ENCODE results near the gene MYO1A. TPM values are rescaled to one million over a fixed set of nuclear protein-coding genes. Genes with fewer than 3 reads are reported as not detected.

The MYO1A gene
- total and polyA plus RNA-seq, 10 of the 15 experiments (the other 5 are each of a cell fraction or from before 2014, with no cell fraction given): 0.01 to 0.34 (median 0.15) TPM; not detected in 2

DNA sequence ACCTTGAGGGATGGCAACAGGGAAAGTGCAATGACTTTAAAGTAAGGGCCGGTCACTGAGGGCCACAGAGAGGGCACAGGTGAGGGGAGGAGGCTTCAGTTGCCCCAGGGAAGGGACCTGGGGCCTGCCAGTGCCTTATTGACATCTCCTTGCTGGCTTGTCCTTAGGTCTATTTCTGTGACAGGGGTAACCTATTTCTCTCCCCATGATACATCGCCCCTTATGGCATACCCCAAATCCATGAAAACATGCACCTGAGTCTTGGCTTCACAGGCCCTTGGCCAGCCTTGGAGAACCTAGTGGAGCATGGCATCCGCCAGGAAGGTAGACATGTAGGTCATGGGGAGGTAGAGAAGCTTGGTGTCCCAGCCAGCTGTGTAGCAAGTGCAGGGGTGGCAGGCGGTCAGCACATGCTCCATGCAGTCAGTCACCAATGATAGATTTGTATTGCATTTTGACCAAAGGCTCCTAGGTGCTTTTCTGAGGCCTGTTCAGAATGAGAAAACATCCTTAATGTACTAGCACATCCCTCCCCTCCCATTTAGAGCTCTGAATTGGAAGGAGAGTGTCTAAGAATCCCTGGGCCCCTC, 68.9 kb downstream of the MYO1A start:
- Histone ChIP-seq H3K27me3 (replicated peaks in 1 of 2; ENCODE audit: control insufficient read depth in 2 of 2, insufficient read depth in 2 of 2, low read length in 1 of 2) (no peaks in the 10 kb centered on the region), H3K27ac (ENCODE audit: control insufficient read depth, insufficient read depth) (no peak overlapping the region), H3K36me3 (ENCODE audit: control insufficient read depth in 2 of 2, insufficient read depth in 2 of 2, low read length in 1 of 2) (no peaks in the 10 kb centered on the region), H3K9ac (ENCODE audit: control insufficient read depth, insufficient read depth, low read length) (no peak overlapping the region), H2AFZ (ENCODE audit: control insufficient read depth, low read depth, low read length) (no peak overlapping the region), H3K4me2 (ENCODE audit: control insufficient read depth, insufficient read depth) (no peak overlapping the region), H3K4me1 (ENCODE audit: control insufficient read depth, insufficient read depth, low read length) (no peaks in the 10 kb centered on the region), H3K4me3 (no peak overlapping the region), H3K79me2 (ENCODE audit: control insufficient read depth, insufficient read depth, low read length) (no peaks in the 10 kb centered on the region), H4K20me1 (ENCODE audit: control insufficient read depth, insufficient read depth) (no peaks in the 10 kb centered on the region), H3K9me3 (replicated peaks; ENCODE audit: control insufficient read depth, insufficient read depth, low read length) (no peaks in the 10 kb centered on the region)
- DNase-seq (ENCODE audit: low read depth, low spot score): no peak
- ChIA-PET SMC1A (ENCODE audit: uncharacterized antibody, unreplicated experiment) (no interaction called here), POLR2A (no interaction called here), CTCF (no interaction called here), RAD21 (ENCODE audit: unreplicated experiment) (no interaction called here)
- WGBS (ENCODE audit: insufficient coverage, insufficient replicate concordance, low lambda C conversion rate, missing lambda C conversion rate): 49% methylated on average over 4 of the region's 4 CpGs
- BruUV-seq (replicated peaks): no TSS peak
- no peak for TF ChIP-seq ZNF384 (IDR thresholded peaks at IDR 0.05; ENCODE audit: borderline replicate concordance, low read depth, low read length)
- TF ChIP-seq, protein P1, sequence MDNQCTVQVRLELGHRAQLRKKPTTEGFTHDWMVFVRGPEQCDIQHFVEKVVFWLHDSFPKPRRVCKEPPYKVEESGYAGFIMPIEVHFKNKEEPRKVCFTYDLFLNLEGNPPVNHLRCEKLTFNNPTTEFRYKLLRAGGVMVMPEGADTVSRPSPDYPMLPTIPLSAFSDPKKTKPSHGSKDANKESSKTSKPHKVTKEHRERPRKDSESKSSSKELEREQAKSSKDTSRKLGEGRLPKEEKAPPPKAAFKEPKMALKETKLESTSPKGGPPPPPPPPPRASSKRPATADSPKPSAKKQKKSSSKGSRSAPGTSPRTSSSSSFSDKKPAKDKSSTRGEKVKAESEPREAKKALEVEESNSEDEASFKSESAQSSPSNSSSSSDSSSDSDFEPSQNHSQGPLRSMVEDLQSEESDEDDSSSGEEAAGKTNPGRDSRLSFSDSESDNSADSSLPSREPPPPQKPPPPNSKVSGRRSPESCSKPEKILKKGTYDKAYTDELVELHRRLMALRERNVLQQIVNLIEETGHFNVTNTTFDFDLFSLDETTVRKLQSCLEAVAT (IDR thresholded peaks at IDR 0.05): no peak
- TF ChIP-seq KAT2A (conservative IDR thresholded peaks at IDR 0.05; ENCODE audit: control insufficient read depth, low read depth, low read length): no peak
- no peak for TF ChIP-seq FOXM1 (IDR thresholded peaks at IDR 0.05; ENCODE audit: low read depth, low read length)
- no peak for TF ChIP-seq MXI1 (IDR thresholded peaks at IDR 0.05; ENCODE audit: low read depth, low read length)
- TF ChIP-seq RBBP5 (conservative IDR thresholded peaks at IDR 0.05): no peak
- TF ChIP-seq, protein P2, sequence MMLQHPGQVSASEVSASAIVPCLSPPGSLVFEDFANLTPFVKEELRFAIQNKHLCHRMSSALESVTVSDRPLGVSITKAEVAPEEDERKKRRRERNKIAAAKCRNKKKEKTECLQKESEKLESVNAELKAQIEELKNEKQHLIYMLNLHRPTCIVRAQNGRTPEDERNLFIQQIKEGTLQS (IDR thresholded peaks at IDR 0.05; ENCODE audit: borderline replicate concordance, extremely low read depth, low read depth, low read length): no peak
- TF ChIP-seq ZBED1 (IDR thresholded peaks at IDR 0.05; ENCODE audit: borderline replicate concordance): no peak
- no peak for TF ChIP-seq ESRRA (IDR thresholded peaks at IDR 0.05; ENCODE audit: low read length)
- TF ChIP-seq, protein P3, sequence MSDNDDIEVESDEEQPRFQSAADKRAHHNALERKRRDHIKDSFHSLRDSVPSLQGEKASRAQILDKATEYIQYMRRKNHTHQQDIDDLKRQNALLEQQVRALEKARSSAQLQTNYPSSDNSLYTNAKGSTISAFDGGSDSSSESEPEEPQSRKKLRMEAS (IDR thresholded peaks at IDR 0.05; ENCODE audit: low read depth, low read length): no peak
- TF ChIP-seq, protein P4, sequence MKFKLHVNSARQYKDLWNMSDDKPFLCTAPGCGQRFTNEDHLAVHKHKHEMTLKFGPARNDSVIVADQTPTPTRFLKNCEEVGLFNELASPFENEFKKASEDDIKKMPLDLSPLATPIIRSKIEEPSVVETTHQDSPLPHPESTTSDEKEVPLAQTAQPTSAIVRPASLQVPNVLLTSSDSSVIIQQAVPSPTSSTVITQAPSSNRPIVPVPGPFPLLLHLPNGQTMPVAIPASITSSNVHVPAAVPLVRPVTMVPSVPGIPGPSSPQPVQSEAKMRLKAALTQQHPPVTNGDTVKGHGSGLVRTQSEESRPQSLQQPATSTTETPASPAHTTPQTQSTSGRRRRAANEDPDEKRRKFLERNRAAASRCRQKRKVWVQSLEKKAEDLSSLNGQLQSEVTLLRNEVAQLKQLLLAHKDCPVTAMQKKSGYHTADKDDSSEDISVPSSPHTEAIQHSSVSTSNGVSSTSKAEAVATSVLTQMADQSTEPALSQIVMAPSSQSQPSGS (IDR thresholded peaks at IDR 0.05; ENCODE audit: low read length): no peak
- TF ChIP-seq NFIC (IDR thresholded peaks at IDR 0.05; ENCODE audit: low read depth, low read length): no peak
- no peak for ATAC-seq
- no peak for FAIRE-seq
- in situ Hi-C loops (cut with MboI) (no loop called here), intact Hi-C loops (cut with micrococcal nuclease; ENCODE audit: unreplicated experiment) (no loop called here)

Data from GM12878 (cell line).